Fibroblast of mammary gland (primary cell): Measurements from ENCODE around the gene DGAT2L6.

Experiments used
- DNase-seq: peaks from one replicate; pipeline ENCODE4 v3.0.0-alpha.2; 2010; ENCODE audit warnings: low read depth
- H3K4me3 ChIP-seq: 2 replicates; pipeline ENCODE4 v1.5.1; 2011; ENCODE audit warnings: low read depth, mild to moderate bottlenecking, low read length, moderate library complexity; ENCODE audit not compliant: control insufficient read depth
- CTCF ChIP-seq: conservative IDR thresholded peaks from 2 replicates; pipeline ENCODE4 v1.5.1; 2011; ENCODE audit warnings: low read depth, low read length, inconsistent platforms; ENCODE audit not compliant: control insufficient read depth, insufficient read depth

The DGAT2L6 gene

GRCh38 chrX:70176938-70177533 is at the start of gene DGAT2L6:
DGAT2L6 (plus strand) TSS chrX:70177483; CDS start chrX:70177583, 100 bp downstream.
- peak; percentile 43 for DNase-seq
- H3K4me3 ChIP-seq = no peak within 1 kb of the TSS
- TF ChIP-seq CTCF = no peak

- DNase-seq = no peak
- TF ChIP-seq CTCF = no peak
Observed at GRCh38 chrX:70128071-70128470, 49.2 kb upstream of the DGAT2L6 start.

GRCh38 chrX:70129816-70130215 is 47.5 kb upstream of the DGAT2L6 start:
- H3K4me3 ChIP-seq = no peak overlapping the region
- TF ChIP-seq CTCF = peak; percentile 11
- DNase-seq = peak; percentile 55

More at GRCh38 chrX:70128071-70128470, 49.2 kb upstream of the DGAT2L6 start:
- H3K4me3 ChIP-seq = no peak overlapping the region

- no peak for TF ChIP-seq CTCF
- H3K4me3 ChIP-seq = no peak overlapping the region
- peak; percentile 4 for DNase-seq
Observed at GRCh38 chrX:70132224-70132623, 45.1 kb upstream of the DGAT2L6 start.

GRCh38 chrX:70132877-70133302 is 44.4 kb upstream of the DGAT2L6 start:
- TF ChIP-seq CTCF = no peak
- no peak for DNase-seq
- H3K4me3 ChIP-seq = peak overlapping the region; percentile 81

- H3K4me3 ChIP-seq = peak within 1 kb of the TSS; percentile 81
- peak; percentile 42 for TF ChIP-seq CTCF
- peak; percentile 81 for DNase-seq
Observed at GRCh38 chrX:70133303-70134115, 43.8 kb upstream of the DGAT2L6 start, which contains the start of gene IGBP1. IGBP1 (plus strand) TSS chrX:70133447; CDS start chrX:70133948, 501 bp downstream.

- TF ChIP-seq CTCF = no peak
- DNase-seq = peak; percentile 9
- H3K4me3 ChIP-seq = peak overlapping the region; percentile 81
Observed at GRCh38 chrX:70134116-70134477, 43.2 kb upstream of the DGAT2L6 start.
